Measurements from ENCODE around the gene MDK.

DNA sequence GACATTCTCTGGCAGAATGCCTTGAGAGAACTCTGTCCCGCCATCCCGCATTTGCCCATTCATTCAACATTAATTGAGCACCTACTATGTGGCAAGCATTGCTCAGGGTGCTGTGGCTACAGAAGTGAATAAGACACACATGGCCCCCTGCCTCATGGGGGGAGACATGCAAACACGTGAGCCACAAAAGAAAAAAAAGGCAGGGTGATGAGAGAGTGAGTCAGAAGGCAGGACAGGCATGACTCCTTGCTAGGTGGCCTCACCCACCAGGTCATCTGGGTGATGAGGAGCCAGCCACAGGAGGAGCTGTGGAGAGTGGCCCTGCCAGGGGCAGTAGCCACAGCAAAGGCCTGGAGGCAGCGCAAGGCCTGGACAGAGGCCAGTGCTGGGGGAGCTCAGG is 5.2 kb downstream of the MDK start:
- TF ChIP-seq, protein P1, sequence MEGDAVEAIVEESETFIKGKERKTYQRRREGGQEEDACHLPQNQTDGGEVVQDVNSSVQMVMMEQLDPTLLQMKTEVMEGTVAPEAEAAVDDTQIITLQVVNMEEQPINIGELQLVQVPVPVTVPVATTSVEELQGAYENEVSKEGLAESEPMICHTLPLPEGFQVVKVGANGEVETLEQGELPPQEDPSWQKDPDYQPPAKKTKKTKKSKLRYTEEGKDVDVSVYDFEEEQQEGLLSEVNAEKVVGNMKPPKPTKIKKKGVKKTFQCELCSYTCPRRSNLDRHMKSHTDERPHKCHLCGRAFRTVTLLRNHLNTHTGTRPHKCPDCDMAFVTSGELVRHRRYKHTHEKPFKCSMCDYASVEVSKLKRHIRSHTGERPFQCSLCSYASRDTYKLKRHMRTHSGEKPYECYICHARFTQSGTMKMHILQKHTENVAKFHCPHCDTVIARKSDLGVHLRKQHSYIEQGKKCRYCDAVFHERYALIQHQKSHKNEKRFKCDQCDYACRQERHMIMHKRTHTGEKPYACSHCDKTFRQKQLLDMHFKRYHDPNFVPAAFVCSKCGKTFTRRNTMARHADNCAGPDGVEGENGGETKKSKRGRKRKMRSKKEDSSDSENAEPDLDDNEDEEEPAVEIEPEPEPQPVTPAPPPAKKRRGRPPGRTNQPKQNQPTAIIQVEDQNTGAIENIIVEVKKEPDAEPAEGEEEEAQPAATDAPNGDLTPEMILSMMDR (IDR thresholded peaks at IDR 0.05): no peak
- no peak for TF ChIP-seq POLR2A (IDR thresholded peaks at IDR 0.05)

Data from right lobe of liver (tissue), 4 donors.